ENCODE results near the gene HINT1.

The HINT1 gene

DNA sequence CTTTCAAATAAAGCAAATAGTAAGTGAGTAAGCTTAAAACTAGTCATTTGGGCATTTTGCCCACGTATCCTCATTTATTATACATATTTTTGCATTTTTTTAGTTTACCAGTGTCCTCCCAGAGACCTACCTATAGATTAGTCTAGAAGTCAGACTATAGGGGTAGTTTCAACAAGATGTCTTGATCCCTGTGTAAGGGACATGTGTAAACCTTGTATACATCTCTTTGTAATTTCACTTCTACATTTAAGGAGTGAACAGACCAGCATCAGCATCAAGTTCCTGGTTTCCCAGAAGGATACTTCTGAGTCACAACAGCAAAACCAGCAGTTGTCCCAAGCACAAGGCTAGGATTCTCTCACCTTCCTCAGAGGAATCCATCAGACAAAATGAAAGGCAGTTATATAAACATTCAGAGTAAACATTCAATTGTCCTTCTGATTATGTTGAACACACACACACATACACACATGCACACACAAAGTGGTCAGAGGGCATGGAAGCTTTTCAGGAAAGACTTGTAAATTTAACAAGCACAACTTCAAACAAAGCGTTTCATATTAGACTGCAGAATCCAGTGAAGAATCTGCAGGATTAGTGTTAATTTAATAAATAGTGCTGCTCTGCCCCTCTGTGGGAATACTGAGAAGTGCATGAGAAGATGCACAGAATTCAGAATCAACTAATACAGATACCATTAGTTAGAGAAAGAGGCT, 55.4 kb downstream of the HINT1 start:
- DNase-seq (ENCODE audit: low read depth in 2 of 2), result no peak
